ENCODE data around the gene CERK.

CERK gene

DNA sequence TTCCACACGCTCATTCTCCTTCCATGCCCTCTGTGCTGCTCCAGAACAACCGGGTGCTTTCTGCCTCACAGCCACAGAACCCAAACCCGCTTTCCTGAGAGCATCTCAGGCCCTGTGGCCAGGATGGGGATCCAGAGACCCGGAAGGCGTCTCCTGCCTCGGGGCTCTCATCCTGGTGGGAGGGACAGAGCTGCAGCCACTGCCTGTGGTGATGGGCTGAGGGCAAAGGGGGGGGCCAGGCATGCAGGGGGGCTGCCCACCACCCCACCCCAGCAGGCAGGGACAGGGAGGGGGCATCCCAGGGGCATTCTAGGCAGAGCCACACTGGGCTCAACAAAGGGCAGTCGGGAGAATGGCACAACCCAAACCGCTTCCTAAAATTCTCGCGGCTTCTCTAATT is 41.4 kb downstream of the CERK start:
- no peak for DNase-seq

DNA sequence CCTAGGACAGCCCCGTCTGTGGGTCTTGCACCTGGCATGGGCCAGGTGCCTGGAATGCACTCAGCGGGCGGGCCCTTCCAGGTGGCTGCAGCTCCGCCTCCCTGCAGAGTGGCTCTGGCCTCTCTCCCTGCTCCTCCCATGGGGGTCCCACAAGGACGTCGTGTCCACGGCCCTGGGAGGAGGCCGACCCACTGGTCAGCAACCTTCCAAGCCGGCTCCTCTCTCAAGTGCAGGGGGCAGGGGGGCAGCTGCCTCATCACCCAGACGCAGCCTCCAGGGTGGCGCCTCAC is 41.9 kb downstream of the CERK start:
- no peak for DNase-seq

DNA sequence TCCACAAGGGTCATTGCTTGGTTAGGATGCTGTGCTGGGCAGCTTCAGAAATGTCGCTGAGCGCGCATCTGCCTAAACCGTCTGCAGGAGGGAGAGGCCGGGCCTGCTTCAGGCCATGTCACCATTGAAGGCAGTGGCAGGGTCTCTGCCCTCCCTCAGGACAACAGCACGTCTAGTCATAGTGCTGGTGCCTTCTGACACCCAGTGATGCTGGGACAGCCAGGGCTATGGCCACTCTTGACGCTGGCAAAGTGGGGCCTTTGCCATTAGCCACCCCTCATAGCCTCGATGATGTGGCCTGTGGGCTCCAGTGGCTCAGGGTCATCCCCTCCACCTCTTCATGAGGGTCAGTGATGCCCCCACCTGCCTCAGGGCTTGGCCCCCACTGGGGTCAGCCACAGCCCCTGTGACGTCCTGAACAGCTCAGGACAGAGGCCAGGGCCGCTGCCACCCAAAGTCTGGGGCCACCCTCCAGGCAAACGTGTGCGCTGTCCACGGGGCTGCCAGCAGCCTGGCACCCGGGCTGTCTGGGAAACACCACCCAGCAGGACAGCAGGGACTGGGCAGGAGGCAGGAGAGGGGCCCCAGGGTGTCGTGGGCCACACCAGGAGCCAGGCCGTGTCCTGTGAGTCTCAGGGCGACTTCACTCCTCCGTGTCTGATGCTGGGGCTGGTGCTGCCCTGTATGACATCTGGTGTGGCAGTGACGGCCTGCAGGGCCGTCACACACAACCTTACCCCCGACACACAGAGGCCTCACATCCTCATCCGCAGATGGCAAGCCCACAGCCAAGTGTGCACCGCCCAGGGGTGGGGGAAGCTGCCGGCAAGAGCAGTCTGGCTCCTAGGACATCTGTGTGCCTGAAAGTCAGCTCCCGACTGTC is 42.5 kb downstream of the CERK start:
- DNase-seq = no peak

DNA sequence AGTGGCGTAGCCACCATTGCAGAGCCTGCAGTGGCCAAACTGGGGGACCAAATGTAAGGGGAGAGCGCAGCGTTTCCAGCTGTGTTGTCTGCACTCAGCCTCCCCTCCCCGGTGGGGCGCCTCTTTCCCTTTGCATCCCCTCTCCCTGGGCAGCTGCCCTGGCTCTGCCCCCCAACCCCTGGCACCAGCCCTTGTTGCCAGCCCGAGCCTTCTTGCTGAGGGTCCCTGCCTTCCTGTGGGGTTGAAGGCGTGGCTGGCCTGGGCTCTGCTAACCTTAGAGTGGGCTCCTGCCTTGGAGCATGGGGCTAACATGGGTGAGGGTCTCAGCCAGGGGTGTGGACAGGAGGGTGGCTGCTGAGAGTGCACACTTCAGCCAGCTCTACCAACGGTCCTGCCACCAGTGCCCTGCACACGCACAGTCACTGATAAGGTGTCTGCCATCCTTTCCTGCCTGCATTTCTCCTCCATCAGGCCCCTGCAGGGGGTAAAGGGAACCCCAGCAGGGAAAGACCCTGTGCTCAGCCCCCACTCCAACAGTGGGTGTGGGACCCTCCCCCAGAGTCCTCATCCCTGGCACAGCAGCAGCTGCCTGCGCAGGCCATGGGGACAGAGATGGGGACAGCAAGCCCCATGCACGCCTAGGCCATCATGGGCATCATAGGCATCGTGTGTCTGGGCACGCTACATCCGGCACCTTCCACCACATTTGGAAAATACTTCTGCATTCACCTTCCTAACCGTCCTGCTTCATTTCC is 43.5 kb downstream of the CERK start:
- no peak for DNase-seq

DNA sequence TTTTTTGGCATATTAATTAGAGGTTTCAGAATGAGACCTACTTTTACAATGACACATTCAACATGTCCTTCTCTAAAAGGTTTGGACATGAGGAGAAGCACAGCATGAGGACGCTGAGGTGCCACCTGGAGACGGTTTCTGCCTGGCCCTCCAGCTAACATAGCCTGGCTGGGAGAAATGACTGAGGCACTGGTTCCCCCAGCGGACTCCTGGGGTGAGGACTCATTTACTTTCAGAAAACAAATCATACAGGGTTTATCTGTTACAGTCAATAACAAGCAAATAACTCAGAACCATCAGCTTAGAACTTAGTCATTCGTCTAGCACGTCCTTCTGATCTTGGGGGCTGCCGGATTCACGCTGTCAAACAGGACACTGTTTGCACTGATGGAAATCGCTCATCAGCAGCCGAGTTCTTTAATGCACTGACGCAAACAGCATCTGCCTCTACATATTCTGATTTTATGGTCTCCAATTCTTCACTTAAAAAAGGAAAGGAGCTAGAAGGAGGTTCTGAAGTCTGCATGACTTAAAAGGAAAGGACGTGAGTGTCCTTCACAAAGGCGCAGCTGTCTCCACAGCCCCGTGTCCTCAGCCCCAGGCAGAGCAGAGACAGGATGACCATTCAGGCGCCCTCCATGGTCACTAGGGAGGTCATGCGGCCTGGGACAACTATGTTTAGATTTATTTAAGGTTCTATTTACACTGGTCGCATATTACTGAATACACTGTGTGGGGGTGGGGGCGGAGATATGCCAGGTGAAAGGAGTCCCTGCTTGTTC is 44.2 kb downstream of the CERK start:
- no peak for DNase-seq

DNA sequence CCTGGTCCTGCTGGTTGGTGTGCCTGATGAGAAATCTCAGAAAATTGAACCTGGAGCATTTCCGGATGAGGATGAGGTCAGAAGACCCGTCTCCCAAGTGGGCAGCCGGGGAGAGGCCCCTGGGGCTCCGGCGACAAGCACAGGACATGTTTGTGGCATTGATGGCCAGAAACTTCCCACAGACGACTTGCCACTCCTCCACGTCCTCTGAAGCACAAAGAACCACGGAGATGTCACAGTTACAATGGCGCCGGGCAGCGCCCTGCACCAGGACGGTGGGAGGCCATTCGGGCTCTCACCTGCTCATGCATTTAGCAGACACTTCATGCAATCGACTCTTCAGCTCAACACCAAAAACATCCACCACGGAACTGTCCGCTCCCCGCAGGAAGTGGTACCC is 46.5 kb downstream of the CERK start:
- no peak for DNase-seq

DNA sequence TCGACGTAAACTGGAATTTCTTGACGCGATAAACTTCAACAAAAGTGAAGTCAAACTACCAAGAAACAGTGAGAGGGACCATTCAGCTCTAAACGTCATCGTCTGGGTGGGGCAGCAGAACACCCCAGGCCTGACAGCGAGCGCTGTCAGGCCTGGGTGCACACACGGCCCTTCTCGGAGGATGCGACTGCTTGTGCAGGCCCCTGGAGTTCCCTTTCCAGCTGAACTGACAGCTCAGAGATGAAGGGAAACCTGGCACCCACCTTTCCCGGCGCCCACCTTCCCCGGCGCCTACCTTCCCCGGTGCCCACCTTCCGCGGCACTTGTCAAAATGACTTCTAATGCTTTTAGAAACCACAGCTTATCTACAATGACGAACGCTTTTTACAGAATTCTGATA is 47.9 kb downstream of the CERK start:
- DNase-seq = no peak

DNA sequence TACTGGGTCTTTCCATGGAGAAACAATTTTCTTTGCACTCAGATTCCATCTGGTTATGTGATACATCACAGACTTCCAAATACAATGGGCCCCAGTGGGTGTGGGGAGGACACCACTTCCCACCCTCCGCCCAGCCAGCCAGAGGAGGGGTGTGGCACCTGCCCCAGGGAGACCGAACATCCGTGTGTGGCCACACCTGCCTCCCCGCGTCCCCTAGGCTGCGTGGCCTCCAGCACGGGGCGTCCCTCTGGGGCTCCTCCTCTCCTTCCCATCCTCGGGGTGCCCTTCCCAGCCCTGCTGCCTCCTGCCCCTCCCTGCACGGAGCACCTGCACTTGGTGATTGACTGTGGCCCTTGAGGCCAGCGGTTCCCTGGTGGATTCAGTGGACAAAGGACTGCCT is 49.1 kb downstream of the CERK start:
- DNase-seq = no peak

DNA sequence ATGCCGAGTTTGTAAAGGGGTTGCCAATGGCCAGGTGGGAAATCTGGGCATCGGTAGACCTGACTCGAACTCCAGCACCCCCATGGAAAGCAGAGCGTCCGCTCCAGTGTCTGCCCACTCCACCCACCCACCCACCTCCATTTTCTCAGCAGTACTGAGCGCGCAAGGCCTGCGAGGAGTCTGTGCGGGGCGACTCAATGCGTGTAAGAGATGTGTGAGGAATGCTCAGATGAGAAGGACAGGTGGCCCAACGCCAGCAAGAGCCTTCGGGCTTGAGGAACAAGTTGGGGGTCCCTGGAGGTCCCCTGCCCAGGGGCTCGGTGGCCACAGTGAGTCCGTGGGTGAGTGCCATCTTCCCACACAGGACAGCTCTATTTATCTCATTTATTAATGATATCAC is 50.6 kb downstream of the CERK start:
- no peak for DNase-seq

DNA sequence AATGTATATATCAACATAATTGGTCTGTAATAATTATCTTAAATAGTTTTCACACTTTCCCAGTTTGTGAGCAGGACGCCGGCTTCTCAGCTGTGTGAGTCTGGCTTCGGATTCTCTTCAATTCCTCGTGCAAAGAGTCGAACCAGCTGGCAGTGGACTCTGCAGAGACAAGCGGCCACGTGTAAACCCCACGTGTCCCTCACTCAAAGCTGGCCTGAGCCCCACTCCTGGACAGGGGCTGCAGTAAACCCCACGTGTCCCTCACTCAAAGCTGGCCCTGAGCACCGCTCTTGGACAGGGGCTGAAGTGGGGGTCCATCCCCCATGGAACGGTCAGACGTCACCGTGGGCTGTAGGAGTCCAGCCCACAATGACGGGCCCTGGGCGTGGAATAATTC is 51.0 kb downstream of the CERK start:
- no peak for DNase-seq

DNA sequence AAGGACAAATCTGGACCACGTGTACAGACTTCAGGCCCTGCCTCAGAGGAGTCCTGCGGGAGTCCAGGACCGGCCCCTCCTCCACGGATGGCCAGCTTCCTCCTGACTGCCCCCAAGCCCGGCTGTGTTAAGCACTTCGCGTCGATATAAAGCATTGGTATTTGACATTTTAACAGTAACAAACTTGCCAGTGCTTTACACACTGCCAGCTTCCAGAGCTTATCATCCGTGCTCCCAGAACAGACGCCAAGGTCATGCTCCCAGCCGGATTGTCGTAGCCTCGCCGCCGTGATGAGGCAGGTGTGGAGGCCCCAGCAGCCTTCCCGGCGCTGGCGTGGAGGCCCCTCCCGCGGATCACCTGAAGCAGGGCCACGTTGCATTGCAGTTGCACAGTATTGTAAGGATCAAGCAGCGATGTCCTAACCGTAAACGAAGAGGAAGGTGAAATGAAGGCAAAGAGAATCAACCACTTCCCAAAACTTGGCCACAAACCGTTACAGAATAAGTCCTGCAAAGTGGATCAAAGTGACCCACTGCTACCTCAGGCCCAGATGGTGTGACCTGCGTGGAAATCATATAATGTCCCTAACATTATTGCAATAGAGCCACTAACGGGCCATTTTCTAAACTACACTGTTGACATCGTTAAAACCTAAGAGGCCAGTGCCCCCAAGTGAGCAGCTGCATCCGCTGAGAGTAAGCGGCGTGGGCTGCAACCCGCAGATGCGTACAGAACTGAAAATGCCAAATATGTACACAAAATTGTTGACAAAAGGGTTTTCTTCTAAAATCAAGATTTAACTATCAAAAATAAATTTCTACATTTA is 51.6 kb downstream of the CERK start:
- no peak for DNase-seq

DNA sequence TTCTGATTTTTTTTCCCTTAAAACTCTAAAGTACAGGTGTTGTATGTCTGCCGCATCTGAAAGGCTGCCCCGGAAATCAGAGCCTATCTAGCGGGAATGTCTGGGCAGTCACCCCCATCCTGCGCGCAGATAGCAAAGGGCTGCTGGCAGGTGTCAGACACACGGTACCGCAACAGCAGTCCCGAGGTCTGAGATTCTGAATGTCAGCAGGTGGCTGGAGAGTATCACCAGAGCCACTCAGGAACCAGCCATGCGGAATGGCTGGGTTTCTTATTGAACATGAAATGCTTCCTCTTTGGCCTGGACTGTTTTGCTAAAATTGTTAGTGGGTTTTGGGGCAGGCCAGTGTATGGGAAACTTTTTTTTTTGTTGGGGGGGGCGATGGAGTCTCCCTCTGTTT is 53.3 kb downstream of the CERK start:
- no peak for DNase-seq

DNA sequence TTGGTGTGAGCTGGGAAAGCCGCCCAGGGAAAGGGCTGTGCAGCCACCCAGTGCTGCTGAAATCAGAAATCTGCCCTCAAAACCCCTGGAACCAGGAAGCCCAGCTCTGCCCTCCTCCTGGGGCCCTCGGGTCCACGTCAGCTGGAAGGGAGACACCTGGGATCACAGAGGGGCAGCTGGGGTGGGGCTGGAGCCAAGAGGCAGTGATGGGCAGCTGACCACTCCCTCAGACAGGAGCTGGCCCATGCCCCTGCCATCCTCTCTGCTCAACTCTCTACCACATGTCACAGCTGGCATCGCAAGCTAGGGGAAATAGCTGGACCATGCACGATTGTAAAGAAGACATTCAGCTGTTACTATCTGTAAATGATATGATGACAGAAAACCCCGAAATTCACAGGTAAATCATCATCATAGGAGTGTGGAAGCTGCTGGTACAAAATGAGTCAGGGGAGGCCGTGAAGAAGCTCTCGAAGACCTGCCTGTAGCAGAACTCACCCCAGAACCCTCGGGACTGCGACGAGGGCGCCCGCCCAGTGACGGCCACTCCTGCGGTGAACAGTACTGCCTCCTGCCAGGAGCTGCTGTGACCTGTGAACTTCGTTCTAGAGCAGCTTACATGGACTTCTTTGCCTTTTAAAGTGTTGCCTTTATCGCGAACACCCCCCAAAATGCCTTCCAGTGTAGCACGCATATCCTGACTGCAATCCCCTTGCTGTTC is 55.9 kb downstream of the CERK start:
- no peak for DNase-seq

DNA sequence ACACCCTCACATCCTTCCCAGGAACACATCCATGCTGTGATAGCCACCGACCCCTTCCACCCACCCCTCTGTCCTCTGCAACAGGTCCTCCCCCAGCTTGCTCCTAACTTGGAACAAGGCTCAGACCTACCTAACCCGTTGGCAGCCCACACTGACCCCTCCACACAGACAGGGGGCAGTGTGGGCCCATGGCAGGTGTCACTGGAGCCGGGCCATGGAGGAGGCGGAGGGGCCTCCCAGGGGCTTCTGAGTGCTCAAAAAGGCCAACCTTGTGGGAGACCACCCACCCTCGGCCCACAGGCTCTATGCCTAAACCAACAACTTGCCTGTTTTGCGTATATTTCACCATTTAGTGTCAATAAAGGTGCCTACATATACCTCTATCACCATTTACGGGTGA is 57.0 kb downstream of the CERK start:
- DNase-seq = no peak

DNA sequence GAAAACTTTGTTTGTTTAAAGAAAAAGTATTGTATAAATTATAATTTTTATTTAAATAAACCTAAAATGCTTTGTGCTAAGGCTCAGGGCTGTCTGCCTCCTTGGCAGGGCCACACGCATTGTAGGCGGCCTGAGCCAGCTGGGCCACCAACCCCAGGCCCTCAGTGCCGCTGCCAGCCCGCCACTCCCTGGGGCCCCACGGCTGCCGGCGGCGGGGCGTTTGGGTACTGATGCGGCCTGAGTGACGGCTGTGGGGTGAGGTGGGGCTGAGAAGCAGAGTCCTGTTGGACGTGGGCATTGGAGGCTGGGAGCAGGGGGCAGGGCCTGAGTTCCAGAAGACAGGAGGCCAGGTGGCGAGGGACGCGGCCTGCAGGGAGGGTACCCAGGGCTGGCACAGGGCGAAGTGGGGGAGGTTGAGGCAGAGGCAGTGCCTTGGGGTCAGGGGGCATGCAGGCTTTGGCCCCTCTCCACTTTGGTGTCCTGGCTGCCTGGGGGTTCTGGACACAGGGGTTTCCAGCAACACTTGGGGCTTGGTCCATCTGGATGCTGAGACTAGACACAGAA is 58.3 kb downstream of the CERK start:
- DNase-seq = no peak

DNA sequence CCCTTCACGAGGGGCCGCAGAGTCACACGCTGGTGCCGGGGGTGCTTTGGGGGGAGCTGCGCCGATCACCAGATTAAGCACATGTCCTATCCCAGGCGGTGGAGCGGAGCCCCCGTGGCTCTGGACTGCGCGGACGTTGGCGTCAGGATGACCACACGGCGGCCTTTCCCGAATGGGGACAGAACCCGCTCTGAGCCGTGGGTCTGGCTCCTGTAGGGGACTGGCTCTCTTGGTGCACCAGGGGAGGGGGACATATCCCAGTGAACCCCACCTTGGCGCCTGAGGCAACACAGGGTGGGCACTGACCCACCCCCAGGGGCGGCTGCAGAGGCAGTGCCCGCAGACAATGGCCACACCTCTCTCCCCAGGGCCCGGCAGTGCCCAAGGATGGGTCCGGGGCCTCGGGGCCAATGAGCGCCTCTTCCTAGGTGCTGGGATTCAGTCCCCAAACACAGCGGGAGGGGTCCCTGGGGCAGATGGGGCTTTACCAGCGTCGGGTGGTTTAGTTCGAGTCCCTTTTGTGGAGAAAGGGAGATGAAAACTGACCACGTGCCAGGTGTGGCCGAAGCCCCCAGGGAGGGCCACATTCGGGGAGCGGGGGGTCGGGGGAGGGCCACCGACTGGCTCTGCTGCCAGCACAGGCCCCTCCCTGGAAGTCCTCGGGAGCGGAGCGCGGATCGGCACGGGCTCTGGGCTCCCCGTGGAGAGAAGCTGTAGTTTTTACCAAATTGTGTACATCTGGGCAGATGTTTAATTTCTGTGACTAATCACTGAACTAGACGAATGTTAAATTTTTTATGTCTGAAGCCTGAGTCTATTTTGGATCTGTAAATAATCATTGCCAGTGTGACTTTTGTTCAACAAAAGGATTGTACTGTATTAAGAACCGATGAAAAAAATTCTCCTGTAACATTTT is 59.0 kb downstream of the CERK start:
- no peak for DNase-seq

DNA sequence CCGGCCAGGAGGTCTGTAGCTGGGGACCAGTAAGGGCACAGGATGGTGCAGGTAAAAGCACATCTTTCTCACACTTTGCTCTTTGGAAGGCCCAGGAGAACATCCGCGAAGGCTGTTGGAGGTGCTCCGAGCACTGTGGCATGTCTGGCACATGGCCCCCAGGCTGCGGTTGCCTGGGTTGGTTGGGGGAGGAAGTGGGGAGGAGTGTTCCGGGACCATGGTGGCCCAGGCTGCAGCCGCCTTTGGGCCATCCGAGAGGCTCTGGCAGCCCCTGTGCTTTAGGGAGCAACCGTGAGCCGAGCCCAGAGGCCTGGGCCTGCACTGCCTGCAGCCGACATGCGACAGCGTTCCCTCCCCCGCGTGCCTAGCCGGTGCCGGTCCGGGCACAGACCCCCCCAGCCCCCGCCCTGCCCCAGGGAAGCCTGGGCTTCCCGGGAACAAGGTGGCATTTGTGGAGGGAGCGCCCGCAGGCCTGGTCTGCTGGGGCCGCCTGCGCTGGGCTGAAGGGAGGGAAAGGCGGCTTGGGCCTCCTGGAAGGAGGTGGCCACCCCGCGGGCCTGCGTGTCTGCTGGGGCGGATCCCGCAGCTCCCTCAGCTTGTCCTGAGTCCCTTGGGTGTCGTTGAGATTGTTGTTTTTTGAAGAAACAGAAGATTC is 59.9 kb downstream of the CERK start:
- DNase-seq = no peak

DNA sequence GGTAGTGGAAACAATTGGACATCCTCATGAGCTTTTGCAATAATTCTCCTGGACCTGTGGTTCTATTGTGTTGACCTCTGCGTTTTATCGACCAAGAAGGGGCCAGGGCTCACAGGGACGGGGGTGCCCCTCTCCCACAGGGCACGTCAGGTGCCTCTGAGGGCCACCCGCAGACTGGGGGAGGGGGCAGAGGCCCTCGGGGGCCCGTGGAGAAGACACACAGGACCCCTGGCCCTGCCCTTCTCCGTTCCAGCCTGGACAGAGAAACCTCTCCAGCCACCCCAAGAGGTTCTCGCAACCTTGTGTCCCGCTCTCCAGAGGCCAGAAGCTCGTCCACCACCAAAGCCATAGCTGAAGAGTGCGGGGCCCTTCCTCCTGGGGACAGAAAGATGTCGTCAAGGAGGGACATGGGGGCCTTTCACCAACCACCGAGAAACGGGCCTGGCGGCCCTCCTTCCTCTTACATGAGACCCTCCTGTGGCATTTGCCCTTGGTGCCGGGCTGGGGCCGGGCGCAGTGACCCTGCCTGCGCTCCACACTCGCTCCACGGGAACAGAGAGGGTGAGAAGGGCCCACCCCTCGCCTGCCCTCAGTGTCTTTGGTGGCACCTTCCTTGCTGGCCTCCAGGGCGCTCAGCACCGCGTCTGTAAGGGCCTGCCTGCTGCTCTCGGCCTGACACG is 60.6 kb downstream of the CERK start:
- no peak for DNase-seq

DNA sequence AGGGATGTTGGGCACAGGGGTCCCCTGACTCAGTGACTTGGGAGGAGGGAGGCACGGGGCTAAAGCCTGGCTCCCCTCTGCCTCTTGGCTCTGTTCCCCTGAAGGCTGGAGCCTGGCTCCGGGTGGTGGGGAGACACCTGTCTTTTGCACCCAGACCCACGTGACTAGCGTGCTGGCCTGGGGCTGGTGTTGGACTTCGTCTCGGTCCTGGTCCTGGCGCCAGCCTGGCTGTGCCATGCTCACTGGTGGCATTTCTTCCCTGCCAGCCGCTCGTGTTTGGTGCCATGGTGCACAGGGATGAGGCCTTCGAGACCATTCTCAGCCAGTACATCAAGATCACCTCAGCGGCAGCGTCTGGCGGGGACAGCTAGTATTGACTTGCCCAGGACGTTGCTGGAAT is 61.2 kb downstream of the CERK start:
- DNase-seq = no peak

DNA sequence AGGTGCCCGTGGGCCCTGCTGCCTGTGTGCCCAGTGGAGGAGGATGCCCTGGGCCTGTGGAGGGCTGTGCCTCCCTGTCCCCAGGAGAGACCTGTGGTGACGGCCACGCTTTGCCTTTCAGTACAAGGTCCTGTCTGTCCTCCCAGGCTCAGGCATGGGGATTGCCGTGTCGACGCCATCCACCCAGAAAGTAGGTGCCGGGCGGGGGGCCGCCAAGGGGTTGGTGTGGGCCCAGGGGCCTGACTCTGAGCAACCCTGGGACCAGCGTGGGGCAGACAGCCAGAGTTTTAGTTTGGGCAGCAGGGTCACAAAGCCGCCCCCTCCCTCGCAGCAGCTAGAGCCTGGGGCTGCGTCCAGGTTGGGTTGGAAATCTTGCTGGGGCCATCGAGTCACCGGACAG is 61.6 kb downstream of the CERK start:
- no peak for DNase-seq

All from bone marrow (tissue), 2 donors.